Stimulated activated naive CD8-positive, alpha-beta T cell treated with anti-CD3 and anti-CD28 coated beads, Interleukin-15, Interleukin-2, amounts not matched to agents 100 U/mL and 50 U/mL, for 24 hours (primary cell): Measurements from ENCODE around the gene PTH.

Source experiments
- ATAC-seq: fragments of 150-1000 bp; cut with Tn5 transposase; one replicate; pipeline ENCODE4 v1.10.0; 2021
- DNase-seq: peaks from one replicate; pipeline ENCODE4 v3.0.0; 2021

The PTH gene

DNA sequence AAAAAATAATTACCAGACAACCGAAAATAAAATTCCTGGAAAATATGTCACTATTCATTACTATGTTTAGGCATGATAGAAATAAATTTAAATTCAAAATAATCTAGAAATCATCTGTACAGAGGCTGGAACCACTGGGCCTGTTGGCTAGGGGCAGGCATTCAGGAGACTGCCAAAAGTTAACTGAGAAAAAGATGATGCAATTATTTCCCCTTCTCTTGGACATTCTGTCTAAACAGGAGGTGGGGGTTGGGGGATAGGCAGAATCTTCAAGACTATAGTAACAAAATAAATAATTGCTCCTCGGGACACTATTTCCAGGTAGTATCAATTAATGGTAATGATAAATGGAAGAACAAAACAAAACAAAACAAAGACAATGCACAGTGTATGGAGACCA is 46.9 kb downstream of the PTH start:
- no peak for ATAC-seq
- DNase-seq, result no peak

DNA sequence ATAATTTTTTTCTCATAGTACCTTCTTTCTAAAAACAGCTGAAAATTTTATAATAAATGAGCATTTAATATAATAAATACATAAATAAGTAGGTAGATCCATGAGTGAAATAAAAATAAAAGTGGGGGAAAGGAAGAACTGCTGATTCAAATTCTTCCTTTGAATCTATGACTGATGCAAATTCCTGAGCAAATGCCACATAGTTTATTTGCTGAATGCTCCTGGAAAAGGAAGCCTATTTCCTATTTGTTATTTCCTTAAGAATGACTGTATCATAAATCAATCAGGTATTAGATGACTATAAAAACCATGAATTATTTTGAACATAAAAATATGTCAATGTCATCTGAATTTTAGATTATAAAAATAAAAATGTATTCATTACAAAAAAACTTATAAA is 49.4 kb downstream of the PTH start:
- DNase-seq, result no peak
- ATAC-seq, result no peak

DNA sequence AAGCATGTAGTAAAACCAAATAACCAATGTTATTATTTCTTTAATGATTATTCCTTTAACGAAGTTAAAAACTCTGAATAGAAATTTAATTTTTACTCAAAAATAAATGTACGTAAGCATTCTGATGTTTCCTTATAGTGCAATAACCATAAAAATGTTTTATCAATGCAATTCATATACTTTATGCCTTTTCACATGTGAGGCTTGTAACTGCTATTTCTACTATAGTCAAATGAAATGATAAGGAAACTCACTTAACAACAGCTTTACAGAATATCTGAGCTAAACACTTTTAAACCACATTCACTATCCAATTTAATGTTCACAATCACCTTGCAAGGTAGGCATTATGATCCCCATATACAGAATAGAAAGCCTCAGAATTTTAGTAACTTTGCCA is 50.2 kb downstream of the PTH start:
- no peak for ATAC-seq
- DNase-seq, result no peak
